ENCODE data around the gene OCLN. TPM values are rescaled to one million over a fixed set of nuclear protein-coding genes. Genes with fewer than 3 reads are reported as not detected.

Gene OCLN
- total RNA-seq, 1 experiment from 2014 or later: 35.4 TPM

DNA sequence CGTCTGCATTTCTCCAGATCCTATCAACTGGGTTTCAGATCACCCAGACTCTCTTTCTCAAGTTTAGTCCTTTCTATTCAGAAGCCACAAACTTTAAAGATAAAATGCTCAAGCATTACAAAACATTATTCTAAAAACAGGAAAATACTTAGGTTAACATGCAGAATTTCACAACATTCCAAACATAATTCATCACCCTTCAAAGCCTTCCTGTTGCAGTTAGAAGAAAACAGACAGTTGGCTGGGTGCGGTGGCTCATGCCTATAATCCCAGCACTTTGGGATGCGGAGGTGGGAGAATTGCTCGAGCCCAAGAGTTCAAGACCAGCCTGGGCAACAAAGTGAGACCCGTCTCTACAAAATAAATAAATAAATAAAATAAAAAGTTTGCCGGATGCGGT, 7.7 kb upstream of the OCLN start:
- TF ChIP-seq EZH2 (IDR thresholded peaks at IDR 0.05; ENCODE audit: low read length, unreplicated experiment) (no peak), CTCF (conservative IDR thresholded peaks at IDR 0.05; ENCODE audit: low read depth, low read length) (no peak)
- no peak overlapping the region for H3K27ac ChIP-seq (ENCODE audit: low read length)
- H3K36me3 ChIP-seq (ENCODE audit: low read depth, low read length): no peaks in the 10 kb centered on the region
- H3K4me3 ChIP-seq (ENCODE audit: low read length): no peak overlapping the region
- ChIA-PET POLR2A (ENCODE audit: unreplicated experiment) (no interaction called here), CTCF (no interaction called here)
- no peaks in the 10 kb centered on the region for H3K9me2 ChIP-seq (replicated peaks; ENCODE audit: low read length)
- no peaks in the 10 kb centered on the region for H3F3A ChIP-seq (ENCODE audit: low read length, unreplicated experiment)
- no TSS peak for BruUV-seq (replicated peaks)
- H3K4me2 ChIP-seq (ENCODE audit: low read length): no peak overlapping the region
- DNase-seq (no peak), ATAC-seq (no peak)
- H3K27me3 ChIP-seq (ENCODE audit: low read length): no peaks in the 10 kb centered on the region
- H4K20me1 ChIP-seq (ENCODE audit: low read length): no peaks in the 10 kb centered on the region
- H3K9ac ChIP-seq (ENCODE audit: low read length): no peak overlapping the region
- no peaks in the 10 kb centered on the region for H3K79me2 ChIP-seq (ENCODE audit: low read length)
- intact Hi-C loops (cut with micrococcal nuclease): no loop called here
- no peak overlapping the region for H2AFZ ChIP-seq (ENCODE audit: low read length)
- H3K4me1 ChIP-seq (ENCODE audit: insufficient read depth, low read length): no peaks in the 10 kb centered on the region
- no peaks in the 10 kb centered on the region for H3K9me3 ChIP-seq (ENCODE audit: low read length)

- Histone ChIP-seq H4K20me1 (ENCODE audit: low read length) (no peaks in the 10 kb centered on the region), H3K27ac (ENCODE audit: low read length) (no peak overlapping the region), H3K9me2 (replicated peaks; ENCODE audit: low read length) (no peaks in the 10 kb centered on the region), H3K4me3 (ENCODE audit: low read length) (no peak overlapping the region), H3K36me3 (ENCODE audit: low read depth, low read length) (no peaks in the 10 kb centered on the region), H3K9ac (ENCODE audit: low read length) (no peak overlapping the region), H3K79me2 (ENCODE audit: low read length) (no peaks in the 10 kb centered on the region), H3K4me2 (ENCODE audit: low read length) (no peak overlapping the region), H3K27me3 (ENCODE audit: low read length) (no peaks in the 10 kb centered on the region), H3F3A (ENCODE audit: low read length, unreplicated experiment) (no peaks in the 10 kb centered on the region), H3K4me1 (ENCODE audit: insufficient read depth, low read length) (no peaks in the 10 kb centered on the region), H3K9me3 (ENCODE audit: low read length) (no peaks in the 10 kb centered on the region), H2AFZ (ENCODE audit: low read length) (no peak overlapping the region)
- no peak for TF ChIP-seq EZH2 (IDR thresholded peaks at IDR 0.05; ENCODE audit: low read length, unreplicated experiment)
- no peak for TF ChIP-seq EZH2phosphoT487 (IDR thresholded peaks at IDR 0.05; ENCODE audit: borderline replicate concordance, low read length)
- no peak for TF ChIP-seq CTCF (conservative IDR thresholded peaks at IDR 0.05; ENCODE audit: low read depth, low read length)
- intact Hi-C loops (cut with micrococcal nuclease): no loop called here
- POLR2A ChIA-PET (ENCODE audit: unreplicated experiment): no interaction called here
- DNase-seq (no peak), ATAC-seq (no peak)
- BruUV-seq (replicated peaks): no TSS peak
- CTCF ChIA-PET: no interaction called here
These were observed 7.1 kb upstream of the OCLN start for GRCh38 chr5:69485471-69485870.

DNA sequence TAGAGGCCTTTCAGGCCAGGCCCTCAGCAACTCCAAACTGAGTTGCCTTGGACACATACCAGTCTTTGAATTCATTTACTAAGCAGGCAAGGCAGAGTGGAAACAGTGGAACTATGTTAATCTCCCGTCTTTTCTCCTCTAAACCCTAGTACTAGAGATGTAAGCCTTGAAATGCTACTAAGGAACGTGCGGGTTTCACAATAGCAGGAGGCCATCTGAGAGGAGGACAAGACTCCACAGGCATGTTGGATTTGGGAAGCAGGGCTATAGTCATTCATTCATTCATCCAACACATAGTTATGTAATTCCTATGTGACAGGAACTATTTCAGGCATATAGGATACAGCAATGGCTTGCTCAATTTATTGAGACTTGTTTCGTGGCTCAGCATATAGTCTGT, 3.3 kb upstream of the OCLN start:
- H4K20me1 ChIP-seq (ENCODE audit: low read length): peaks cover 1% of the 10 kb centered on the region; the same call in 1 of the 2 replicates
- no peaks in the 10 kb centered on the region for H3K36me3 ChIP-seq (ENCODE audit: low read depth, low read length)
- H3K27me3 ChIP-seq (ENCODE audit: low read length): no peaks in the 10 kb centered on the region
- H3K79me2 ChIP-seq (ENCODE audit: low read length): peaks cover 17% of the 10 kb centered on the region
- intact Hi-C loops (cut with micrococcal nuclease): no loop called here
- H3K4me2 ChIP-seq (ENCODE audit: low read length): no peak overlapping the region
- H3K9me3 ChIP-seq (ENCODE audit: low read length): no peaks in the 10 kb centered on the region
- no TSS peak for BruUV-seq (replicated peaks)
- ChIA-PET POLR2A (ENCODE audit: unreplicated experiment) (no interaction called here), CTCF (no interaction called here)
- ATAC-seq: no peak
- no peak overlapping the region for H3K4me3 ChIP-seq (ENCODE audit: low read length)
- peaks cover 11% of the 10 kb centered on the region; the same call in 1 of the 2 replicates for H3K4me1 ChIP-seq (ENCODE audit: insufficient read depth, low read length)
- DNase-seq: no peak
- TF ChIP-seq EZH2 (IDR thresholded peaks at IDR 0.05; ENCODE audit: low read length, unreplicated experiment) (no peak), CTCF (conservative IDR thresholded peaks at IDR 0.05; ENCODE audit: low read depth, low read length) (no peak), EZH2phosphoT487 (IDR thresholded peaks at IDR 0.05; ENCODE audit: borderline replicate concordance, low read length) (no peak)
- H2AFZ ChIP-seq (ENCODE audit: low read length): no peak overlapping the region
- H3F3A ChIP-seq (ENCODE audit: low read length, unreplicated experiment): no peaks in the 10 kb centered on the region
- no peak overlapping the region for H3K9ac ChIP-seq (ENCODE audit: low read length)
- no peak overlapping the region for H3K27ac ChIP-seq (ENCODE audit: low read length)
- H3K9me2 ChIP-seq (replicated peaks; ENCODE audit: low read length): no peaks in the 10 kb centered on the region

Data from PC-3 (cell line).